Ascending aorta (tissue), 2 donors: ENCODE measurements around the gene CHST13. TPM values are rescaled to one million over a fixed set of nuclear protein-coding genes. Genes with fewer than 3 reads are reported as not detected.

ENCODE experiments used
- DNase-seq, 2 donors: peaks; one replicate each; pipeline ENCODE4 v3.0.0-alpha.2; 2019; ENCODE audit warnings: low spot score in 2 of 2
- H3K27ac ChIP-seq, 2 donors: fragments of 200-600 bp; sonication (generic); one replicate each; pipeline ENCODE4 v1.5.1; 2016 to 2017; ENCODE audit warnings: mild to moderate bottlenecking in 1 of 2
- H3K27me3 ChIP-seq: fragments of 200-600 bp; sonication (generic); one replicate; pipeline ENCODE4 v1.5.1; 2017
- H3K36me3 ChIP-seq, 2 donors: fragments of 200-600 bp; sonication (generic); one replicate each; pipeline ENCODE4 v1.5.1; 2016
- H3K4me1 ChIP-seq, 2 donors: fragments of 200-600 bp; sonication (generic); one replicate each; pipeline ENCODE4 v1.5.1; 2016 to 2017; ENCODE audit warnings: mild to moderate bottlenecking in 1 of 2
- H3K4me3 ChIP-seq, 2 donors: fragments of 200-600 bp; sonication (generic); one replicate each; pipeline ENCODE4 v1.5.1; 2016 to 2017; ENCODE audit warnings: mild to moderate bottlenecking in 1 of 2
- H3K9me3 ChIP-seq, 2 donors: fragments of 200-600 bp; sonication (generic); one replicate each; pipeline ENCODE4 v1.5.1; 2016
- intact Hi-C: fragments of 100-400 bp; cut with DNase I; formaldehyde crosslinking; loops from one replicate; pipeline ENCODE4 v1.15.1; 2023
- total RNA-seq: library from RNA; depleted of rRNA; stranded (reverse); fragments of >200 nt; gene quantifications from one replicate; pipeline ENCODE4 v1.1.0, GENCODE V29; 2016
- TF ChIP-seq, protein P1 (sequence below), 3 experiments: fragments of 200-600 bp in 2 of 3; fragments of 450-650 bp in 1 of 3; sonication (generic) in 2 of 3; IDR thresholded peaks; one replicate each; pipeline ENCODE4 v1.5.1; 2016 to 2019; ENCODE audit warnings: antibody characterized with exemption in 3 of 3, mild to moderate bottlenecking in 1 of 3, moderate library complexity in 1 of 3

CHST13 gene, protein sequence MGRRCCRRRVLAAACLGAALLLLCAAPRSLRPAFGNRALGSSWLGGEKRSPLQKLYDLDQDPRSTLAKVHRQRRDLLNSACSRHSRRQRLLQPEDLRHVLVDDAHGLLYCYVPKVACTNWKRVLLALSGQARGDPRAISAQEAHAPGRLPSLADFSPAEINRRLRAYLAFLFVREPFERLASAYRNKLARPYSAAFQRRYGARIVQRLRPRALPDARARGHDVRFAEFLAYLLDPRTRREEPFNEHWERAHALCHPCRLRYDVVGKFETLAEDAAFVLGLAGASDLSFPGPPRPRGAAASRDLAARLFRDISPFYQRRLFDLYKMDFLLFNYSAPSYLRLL
- not detected for total RNA-seq

DNA sequence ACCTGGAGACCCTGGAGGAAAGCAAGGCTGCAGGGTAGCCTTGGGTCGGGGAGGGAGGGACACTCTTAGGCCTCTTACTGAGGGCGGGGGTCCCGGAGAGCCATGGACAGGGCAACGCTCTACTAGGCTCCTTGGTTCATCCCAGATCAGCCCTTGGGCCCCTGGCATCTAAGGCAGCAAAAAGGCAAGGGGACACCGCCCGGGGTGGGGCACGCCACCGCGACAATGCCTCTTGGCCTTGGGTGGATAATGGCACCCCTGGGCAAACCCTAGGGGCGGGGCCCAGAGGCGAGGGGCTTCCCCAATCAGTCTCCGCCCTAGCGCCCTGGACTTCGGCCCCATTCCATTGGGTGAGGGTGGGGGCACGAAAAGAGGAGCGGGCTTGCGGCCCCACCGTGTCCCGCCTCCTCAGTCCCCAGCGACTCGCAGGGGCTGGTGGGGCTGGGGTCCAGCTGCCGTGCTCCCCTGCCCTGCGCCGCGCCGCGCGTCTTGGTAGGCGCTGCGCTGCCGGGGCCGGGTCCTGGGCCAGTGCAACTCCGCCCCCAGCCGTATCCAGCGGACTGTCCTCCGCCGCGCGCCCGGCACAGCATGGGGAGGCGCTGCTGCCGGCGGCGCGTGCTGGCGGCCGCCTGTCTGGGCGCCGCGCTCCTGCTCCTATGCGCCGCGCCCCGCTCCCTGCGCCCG is at the start of gene CHST13:
Gene CHST13, plus strand, starts transcription at position 411 of the 684 bp plus-strand sequence. Its CDS starts 178 bp downstream, at position 589.
- TF ChIP-seq, protein P1, sequence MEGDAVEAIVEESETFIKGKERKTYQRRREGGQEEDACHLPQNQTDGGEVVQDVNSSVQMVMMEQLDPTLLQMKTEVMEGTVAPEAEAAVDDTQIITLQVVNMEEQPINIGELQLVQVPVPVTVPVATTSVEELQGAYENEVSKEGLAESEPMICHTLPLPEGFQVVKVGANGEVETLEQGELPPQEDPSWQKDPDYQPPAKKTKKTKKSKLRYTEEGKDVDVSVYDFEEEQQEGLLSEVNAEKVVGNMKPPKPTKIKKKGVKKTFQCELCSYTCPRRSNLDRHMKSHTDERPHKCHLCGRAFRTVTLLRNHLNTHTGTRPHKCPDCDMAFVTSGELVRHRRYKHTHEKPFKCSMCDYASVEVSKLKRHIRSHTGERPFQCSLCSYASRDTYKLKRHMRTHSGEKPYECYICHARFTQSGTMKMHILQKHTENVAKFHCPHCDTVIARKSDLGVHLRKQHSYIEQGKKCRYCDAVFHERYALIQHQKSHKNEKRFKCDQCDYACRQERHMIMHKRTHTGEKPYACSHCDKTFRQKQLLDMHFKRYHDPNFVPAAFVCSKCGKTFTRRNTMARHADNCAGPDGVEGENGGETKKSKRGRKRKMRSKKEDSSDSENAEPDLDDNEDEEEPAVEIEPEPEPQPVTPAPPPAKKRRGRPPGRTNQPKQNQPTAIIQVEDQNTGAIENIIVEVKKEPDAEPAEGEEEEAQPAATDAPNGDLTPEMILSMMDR (IDR thresholded peaks at IDR 0.05): no peak
- Histone ChIP-seq H3K36me3 (no peaks in the 10 kb centered on the region), H3K27ac (no peak within 1 kb of the TSS), H3K4me3 (peak within 1 kb of the TSS; percentile 45 to 62), H3K9me3 (no peaks in the 10 kb centered on the region), H3K4me1 (peaks cover 3 to 4% of the 10 kb centered on the region in 2 donors), H3K27me3 (peaks cover 10% of the 10 kb centered on the region)
- no peak for DNase-seq
- intact Hi-C loops: loop anchor here (2.0 kb wide), 1 partner anchor 1021 kb away; no protein-coding TSS in a partner anchor

DNA sequence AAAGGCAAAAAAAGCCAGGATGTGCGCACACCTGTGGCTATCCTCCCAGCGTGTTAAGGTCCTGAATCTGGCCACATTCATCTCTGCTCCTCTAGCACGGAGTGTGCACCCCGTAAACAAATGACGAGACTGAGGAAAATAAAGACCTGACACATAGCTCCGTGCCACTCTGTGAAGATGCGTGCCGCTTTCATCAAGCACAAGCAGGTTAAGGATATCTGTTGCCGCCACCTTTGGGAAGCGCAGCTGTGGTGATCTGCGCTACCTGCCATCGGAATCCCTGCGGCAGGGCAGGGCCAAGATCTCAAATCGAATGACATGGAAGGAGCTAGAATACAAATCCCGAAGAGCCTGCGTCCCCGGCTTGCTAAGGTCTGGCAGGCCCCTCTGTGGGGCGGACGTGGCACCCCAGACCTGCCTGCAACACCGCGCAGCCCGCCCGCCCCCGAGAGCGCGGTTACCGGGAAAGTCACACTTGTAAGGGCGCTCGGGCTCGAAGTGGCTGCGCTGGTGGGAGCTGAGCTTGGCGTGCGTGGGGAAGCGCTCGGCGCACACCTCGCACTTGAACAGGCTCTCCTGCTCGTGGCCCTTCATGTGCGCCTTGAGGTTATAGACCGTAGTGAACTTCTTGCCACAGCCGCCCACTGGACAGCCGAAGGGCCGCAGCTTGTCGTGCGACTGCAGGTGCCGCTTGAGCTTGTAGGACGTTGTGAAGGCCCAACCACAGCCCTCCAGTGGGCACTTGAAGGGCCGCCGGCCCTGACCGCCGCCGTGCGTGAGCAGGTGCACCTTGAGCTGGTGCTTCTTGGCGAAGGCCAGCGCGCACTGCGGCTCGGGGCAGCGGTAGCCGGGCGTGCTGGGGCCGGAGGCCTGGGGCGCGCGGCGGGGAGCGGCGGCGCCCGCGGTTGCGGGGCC is 49.2 kb upstream of the CHST13 start:
- DNase-seq: peak in 1 of 2 donors; percentile 74
- no peaks in the 10 kb centered on the region for H3K9me3 ChIP-seq

DNA sequence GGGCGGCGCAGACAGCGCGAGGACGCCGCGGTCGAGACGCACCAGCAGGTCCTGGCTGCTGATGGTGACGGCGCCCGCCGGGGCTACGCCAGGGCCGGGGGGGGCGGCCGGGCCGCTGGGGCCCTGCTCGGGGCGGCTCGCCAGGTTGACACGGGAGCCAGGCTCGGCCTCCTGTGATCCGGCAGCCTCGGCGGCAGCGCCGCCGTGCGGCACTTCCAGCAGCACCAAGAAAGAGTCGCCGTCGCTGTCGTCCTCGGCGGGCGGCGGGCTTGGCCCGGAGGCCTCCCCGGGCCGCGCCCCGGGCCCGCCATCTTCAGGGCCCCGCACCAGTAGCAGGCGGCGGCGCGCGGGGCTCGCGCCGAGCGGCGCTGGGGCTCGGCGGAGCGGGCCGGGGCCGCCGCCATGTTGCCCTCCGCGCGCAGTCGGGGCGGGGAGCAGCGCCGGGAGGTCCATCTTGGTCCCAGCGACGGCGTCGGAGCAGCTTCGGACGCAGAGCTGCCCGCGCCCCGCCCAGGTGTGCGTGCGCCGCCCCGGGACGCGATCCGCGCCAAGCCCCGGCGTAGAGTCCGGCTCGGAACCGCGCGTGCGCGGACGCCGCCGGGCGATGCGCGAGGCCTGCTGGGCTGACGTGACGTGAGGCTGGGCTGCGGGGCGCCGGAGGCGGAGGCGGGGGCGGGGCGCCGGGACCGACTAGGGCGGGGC is 48.4 kb upstream of the CHST13 start, which contains the start of gene ZXDC:
Gene ZXDC, minus strand, starts transcription at position 479 of the 702 bp plus-strand sequence. Its CDS starts 26 bp downstream, at position 453.
- intact Hi-C loops: loop anchor here (1.0 to 10.0 kb wide), 9 partner anchors 87 to 558 kb away; partner anchors contain the start of genes KLF15 and SLC41A3
- DNase-seq: peak; percentile 69 to 97
- peaks cover 9 to 14% of the 10 kb centered on the region in 2 donors for H3K36me3 ChIP-seq
- no peaks in the 10 kb centered on the region for H3K27me3 ChIP-seq
- peak within 1 kb of the TSS; percentile 88 to 99 for H3K27ac ChIP-seq
- H3K4me3 ChIP-seq: peak within 1 kb of the TSS; percentile 63 to 71
- no peaks in the 10 kb centered on the region for H3K9me3 ChIP-seq
- TF ChIP-seq, protein P1 (IDR thresholded peaks at IDR 0.05): peak; percentile 14 to 49 (median 37)
- H3K4me1 ChIP-seq: peaks cover 27 to 35% of the 10 kb centered on the region in 2 donors

More for the DNA sequence above, 49.2 kb upstream of the CHST13 start:
- intact Hi-C loops: loop anchor here (1.0 to 10.0 kb wide), 8 partner anchors 118 to 557 kb away; partner anchors contain the start of genes KLF15 and SLC41A3
- Histone ChIP-seq H3K36me3 (peaks cover 17 to 22% of the 10 kb centered on the region in 2 donors), H3K27me3 (no peaks in the 10 kb centered on the region), H3K27ac (peak overlapping the region; percentile 85 to 99), H3K4me3 (peak overlapping the region; percentile 63 to 71), H3K4me1 (peaks cover 27 to 35% of the 10 kb centered on the region in 2 donors)
- TF ChIP-seq, protein P1 (IDR thresholded peaks at IDR 0.05): no peak

DNA sequence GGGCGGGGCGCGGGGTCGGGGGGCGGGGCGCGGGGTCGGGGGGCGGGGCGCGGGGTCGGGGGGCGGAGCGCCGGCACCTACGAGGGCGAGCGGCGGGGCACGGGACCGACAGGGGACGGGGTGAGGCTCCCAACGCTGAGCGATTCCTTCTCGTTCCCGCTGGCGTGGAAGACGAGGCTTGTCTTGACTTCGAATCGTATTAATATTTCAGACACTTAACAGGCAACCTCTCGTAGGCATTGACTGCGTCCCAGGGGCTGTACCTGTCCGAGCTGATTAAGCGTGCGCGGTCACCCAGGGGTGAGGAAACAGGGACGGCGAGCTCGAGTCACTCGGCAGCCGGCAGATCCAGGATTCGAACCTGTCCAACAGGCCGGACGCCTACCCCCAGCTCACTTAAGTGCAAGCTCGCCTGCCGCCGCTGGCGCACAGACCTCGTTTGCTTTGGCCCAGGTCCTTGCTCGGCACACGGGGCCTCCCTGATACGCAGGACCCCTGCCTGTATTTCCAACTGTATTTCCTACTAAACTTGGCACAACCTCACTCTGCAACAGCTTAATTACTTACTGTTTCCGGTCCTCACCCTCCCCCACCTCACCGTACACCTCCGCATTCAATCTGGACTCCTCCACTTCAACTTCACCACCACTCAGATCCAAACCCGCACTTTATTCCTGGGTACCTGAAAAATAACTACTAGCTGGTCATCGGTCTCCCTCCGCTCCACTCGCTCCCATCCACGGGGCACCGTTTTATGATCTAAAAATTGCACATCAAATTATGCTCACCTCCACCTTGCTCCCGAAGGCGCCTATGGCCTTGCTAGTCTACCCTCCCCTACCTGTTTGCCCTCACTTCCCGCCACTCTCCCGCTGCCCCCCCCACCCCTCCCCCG is 47.5 kb upstream of the CHST13 start:
- Histone ChIP-seq H3K9me3 (no peaks in the 10 kb centered on the region), H3K27me3 (no peaks in the 10 kb centered on the region), H3K4me1 (peaks cover 25 to 34% of the 10 kb centered on the region in 2 donors), H3K27ac (peak overlapping the region; percentile 83 to 88), H3K4me3 (peak overlapping the region; percentile 62 to 64), H3K36me3 (peaks cover under 1 to 5% of the 10 kb centered on the region in 2 donors)
- TF ChIP-seq, protein P1 (IDR thresholded peaks at IDR 0.05): no peak
- intact Hi-C loops: loop anchor here (2.0 to 10.0 kb wide), 7 partner anchors 88 to 559 kb away; partner anchors contain the start of gene SLC41A3
- DNase-seq: peak; percentile 28 to 84
